ENCODE results near the gene MBL2.
A peak's percentile ranks its signal among the peaks of the same experiment; 100 is the strongest.

MBL2 gene

GRCh38 chr10:52752261-52752660 is 20.3 kb downstream of the MBL2 start:
- TF ChIP-seq, protein P1, sequence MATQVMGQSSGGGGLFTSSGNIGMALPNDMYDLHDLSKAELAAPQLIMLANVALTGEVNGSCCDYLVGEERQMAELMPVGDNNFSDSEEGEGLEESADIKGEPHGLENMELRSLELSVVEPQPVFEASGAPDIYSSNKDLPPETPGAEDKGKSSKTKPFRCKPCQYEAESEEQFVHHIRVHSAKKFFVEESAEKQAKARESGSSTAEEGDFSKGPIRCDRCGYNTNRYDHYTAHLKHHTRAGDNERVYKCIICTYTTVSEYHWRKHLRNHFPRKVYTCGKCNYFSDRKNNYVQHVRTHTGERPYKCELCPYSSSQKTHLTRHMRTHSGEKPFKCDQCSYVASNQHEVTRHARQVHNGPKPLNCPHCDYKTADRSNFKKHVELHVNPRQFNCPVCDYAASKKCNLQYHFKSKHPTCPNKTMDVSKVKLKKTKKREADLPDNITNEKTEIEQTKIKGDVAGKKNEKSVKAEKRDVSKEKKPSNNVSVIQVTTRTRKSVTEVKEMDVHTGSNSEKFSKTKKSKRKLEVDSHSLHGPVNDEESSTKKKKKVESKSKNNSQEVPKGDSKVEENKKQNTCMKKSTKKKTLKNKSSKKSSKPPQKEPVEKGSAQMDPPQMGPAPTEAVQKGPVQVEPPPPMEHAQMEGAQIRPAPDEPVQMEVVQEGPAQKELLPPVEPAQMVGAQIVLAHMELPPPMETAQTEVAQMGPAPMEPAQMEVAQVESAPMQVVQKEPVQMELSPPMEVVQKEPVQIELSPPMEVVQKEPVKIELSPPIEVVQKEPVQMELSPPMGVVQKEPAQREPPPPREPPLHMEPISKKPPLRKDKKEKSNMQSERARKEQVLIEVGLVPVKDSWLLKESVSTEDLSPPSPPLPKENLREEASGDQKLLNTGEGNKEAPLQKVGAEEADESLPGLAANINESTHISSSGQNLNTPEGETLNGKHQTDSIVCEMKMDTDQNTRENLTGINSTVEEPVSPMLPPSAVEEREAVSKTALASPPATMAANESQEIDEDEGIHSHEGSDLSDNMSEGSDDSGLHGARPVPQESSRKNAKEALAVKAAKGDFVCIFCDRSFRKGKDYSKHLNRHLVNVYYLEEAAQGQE (tag by site-specific recombination; IDR thresholded peaks at IDR 0.05): peak; percentile 65
- no peak for TF ChIP-seq ZNF837 (tag by site-specific recombination; IDR thresholded peaks at IDR 0.05)
- no peak overlapping the region for H3K4me3 ChIP-seq (ENCODE audit: low read depth, low read length)
- no peak overlapping the region for H3K27ac ChIP-seq (ENCODE audit: extremely low read depth, low read depth, low read length)
- no peaks in the 10 kb centered on the region for H3K4me1 ChIP-seq (ENCODE audit: control insufficient read depth, insufficient read depth, low read length)
- CTCF ChIA-PET: no interaction called here
- H3K36me3 ChIP-seq (ENCODE audit: control insufficient read depth in 2 of 2, insufficient read depth in 1 of 2, low read length in 2 of 2): no peaks in the 10 kb centered on the region
- POLR2A ChIA-PET: no interaction called here
- no peaks in the 10 kb centered on the region for H3K9me3 ChIP-seq (ENCODE audit: control insufficient read depth, insufficient read depth, low read depth, low read length)

- POLR2A ChIA-PET: no interaction called here
- CTCF ChIA-PET: no interaction called here
- no peak overlapping the region for H3K4me3 ChIP-seq (ENCODE audit: low read depth, low read length)
- no peaks in the 10 kb centered on the region for H3K4me1 ChIP-seq (ENCODE audit: control insufficient read depth, insufficient read depth, low read length)
- no peaks in the 10 kb centered on the region for H3K36me3 ChIP-seq (ENCODE audit: control insufficient read depth in 2 of 2, insufficient read depth in 1 of 2, low read length in 2 of 2)
- no peak for TF ChIP-seq ZNF621 (tag by site-specific recombination; IDR thresholded peaks at IDR 0.05)
- TF ChIP-seq ZNF701 (tag by site-specific recombination; IDR thresholded peaks at IDR 0.05): no peak
- TF ChIP-seq, protein P2, sequence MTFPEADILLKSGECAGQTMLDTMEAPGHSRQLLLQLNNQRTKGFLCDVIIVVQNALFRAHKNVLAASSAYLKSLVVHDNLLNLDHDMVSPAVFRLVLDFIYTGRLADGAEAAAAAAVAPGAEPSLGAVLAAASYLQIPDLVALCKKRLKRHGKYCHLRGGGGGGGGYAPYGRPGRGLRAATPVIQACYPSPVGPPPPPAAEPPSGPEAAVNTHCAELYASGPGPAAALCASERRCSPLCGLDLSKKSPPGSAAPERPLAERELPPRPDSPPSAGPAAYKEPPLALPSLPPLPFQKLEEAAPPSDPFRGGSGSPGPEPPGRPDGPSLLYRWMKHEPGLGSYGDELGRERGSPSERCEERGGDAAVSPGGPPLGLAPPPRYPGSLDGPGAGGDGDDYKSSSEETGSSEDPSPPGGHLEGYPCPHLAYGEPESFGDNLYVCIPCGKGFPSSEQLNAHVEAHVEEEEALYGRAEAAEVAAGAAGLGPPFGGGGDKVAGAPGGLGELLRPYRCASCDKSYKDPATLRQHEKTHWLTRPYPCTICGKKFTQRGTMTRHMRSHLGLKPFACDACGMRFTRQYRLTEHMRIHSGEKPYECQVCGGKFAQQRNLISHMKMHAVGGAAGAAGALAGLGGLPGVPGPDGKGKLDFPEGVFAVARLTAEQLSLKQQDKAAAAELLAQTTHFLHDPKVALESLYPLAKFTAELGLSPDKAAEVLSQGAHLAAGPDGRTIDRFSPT (tag by site-specific recombination; IDR thresholded peaks at IDR 0.05): no peak
- TF ChIP-seq, protein P3, sequence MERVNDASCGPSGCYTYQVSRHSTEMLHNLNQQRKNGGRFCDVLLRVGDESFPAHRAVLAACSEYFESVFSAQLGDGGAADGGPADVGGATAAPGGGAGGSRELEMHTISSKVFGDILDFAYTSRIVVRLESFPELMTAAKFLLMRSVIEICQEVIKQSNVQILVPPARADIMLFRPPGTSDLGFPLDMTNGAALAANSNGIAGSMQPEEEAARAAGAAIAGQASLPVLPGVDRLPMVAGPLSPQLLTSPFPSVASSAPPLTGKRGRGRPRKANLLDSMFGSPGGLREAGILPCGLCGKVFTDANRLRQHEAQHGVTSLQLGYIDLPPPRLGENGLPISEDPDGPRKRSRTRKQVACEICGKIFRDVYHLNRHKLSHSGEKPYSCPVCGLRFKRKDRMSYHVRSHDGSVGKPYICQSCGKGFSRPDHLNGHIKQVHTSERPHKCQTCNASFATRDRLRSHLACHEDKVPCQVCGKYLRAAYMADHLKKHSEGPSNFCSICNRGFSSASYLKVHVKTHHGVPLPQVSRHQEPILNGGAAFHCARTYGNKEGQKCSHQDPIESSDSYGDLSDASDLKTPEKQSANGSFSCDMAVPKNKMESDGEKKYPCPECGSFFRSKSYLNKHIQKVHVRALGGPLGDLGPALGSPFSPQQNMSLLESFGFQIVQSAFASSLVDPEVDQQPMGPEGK (tag by site-specific recombination; IDR thresholded peaks at IDR 0.05): no peak
- no peak for TF ChIP-seq ZNF654 (tag by site-specific recombination; IDR thresholded peaks at IDR 0.05; ENCODE audit: low read depth)
- TF ChIP-seq ZNF433 (tag by site-specific recombination; IDR thresholded peaks at IDR 0.05; ENCODE audit: low read depth): no peak
- no peak for TF ChIP-seq SETDB1 (IDR thresholded peaks at IDR 0.05; ENCODE audit: insufficient read length, low read length)
- TF ChIP-seq ZNF610 (tag by site-specific recombination; IDR thresholded peaks at IDR 0.05; ENCODE audit: borderline replicate concordance): no peak
- no peak for TF ChIP-seq ZNF112 (tag by site-specific recombination; IDR thresholded peaks at IDR 0.05)
- TF ChIP-seq ZNF398 (tag by site-specific recombination; IDR thresholded peaks at IDR 0.05): no peak
- TF ChIP-seq ZNF549 (tag by site-specific recombination; IDR thresholded peaks at IDR 0.05): no peak
- no peaks in the 10 kb centered on the region for H3K9me3 ChIP-seq (ENCODE audit: control insufficient read depth, insufficient read depth, low read depth, low read length)
- H3K27ac ChIP-seq (ENCODE audit: extremely low read depth, low read depth, low read length): no peak overlapping the region
Observed at GRCh38 chr10:52751337-52751736, 21.2 kb downstream of the MBL2 start.

Data from HEK293 (cell line).